ENCODE data around the gene DTX2. TPM values are rescaled to one million over a fixed set of nuclear protein-coding genes. Genes with fewer than 3 reads are reported as not detected.
A peak's percentile ranks its signal among the peaks of the same experiment; 100 is the strongest.
"Not testable (repeated sequence)": the region's sequence is repeated elsewhere in the genome, so short reads cannot be mapped to it uniquely, and the experiment has no call there.

Gene DTX2
- polyA plus RNA-seq (2013, experiment 1 of 2) = 12.6 TPM
- 12.4 TPM for polyA plus RNA-seq (2013, experiment 2 of 2)

- H4K91ac ChIP-seq (ENCODE audit: low read length); H2BK5ac ChIP-seq (ENCODE audit: low read depth, low read length, poor library complexity, severe bottlenecking); H2AFZ ChIP-seq (ENCODE audit: low read depth, low read length); H3K4ac ChIP-seq (ENCODE audit: low read depth in 1 of 2, low read length in 2 of 2); H3K4me2 ChIP-seq (ENCODE audit: low read length, poor library complexity, severe bottlenecking); H3K27ac ChIP-seq (ENCODE audit: low read length, poor library complexity, severe bottlenecking); H2AK5ac ChIP-seq (ENCODE audit: low read length, severe bottlenecking); H2BK120ac ChIP-seq (ENCODE audit: low read depth, low read length); H3K9me3 ChIP-seq (ENCODE audit: control insufficient read depth, low read length); H3K4me1 ChIP-seq (ENCODE audit: control insufficient read depth, insufficient read depth, low read depth, low read length); H4K8ac ChIP-seq (ENCODE audit: low read length); H3K14ac ChIP-seq (ENCODE audit: low read length in 2 of 2); H3K9ac ChIP-seq (ENCODE audit: low read length); H2BK12ac ChIP-seq (ENCODE audit: low read length in 2 of 2); H3K36me3 ChIP-seq (ENCODE audit: control insufficient read depth in 1 of 2, insufficient read depth in 2 of 2, low read depth in 1 of 2, low read length in 2 of 2); H3K23ac ChIP-seq (ENCODE audit: low read length in 2 of 2); H3K27me3 ChIP-seq (ENCODE audit: control insufficient read depth in 1 of 2, insufficient read depth in 1 of 2, low read length in 2 of 2); DNase-seq; H2BK15ac ChIP-seq (ENCODE audit: low read depth, poor library complexity, severe bottlenecking); H3K79me1 ChIP-seq (replicated peaks; ENCODE audit: low read length, poor library complexity, severe bottlenecking): not testable (repeated sequence)
- peak within 1 kb of the TSS in 1 of 2 experiments; percentile 69 for H3K4me3 ChIP-seq (ENCODE audit: insufficient read depth in 1 of 2, low read depth in 1 of 2, low read length in 2 of 2)
- no CpG with 5 or more reads among the region's 54 CpGs for WGBS
- peak within 1 kb of the TSS in 1 of 2 experiments; percentile 24 for H3K18ac ChIP-seq (ENCODE audit: low read depth in 1 of 2, low read length in 2 of 2)
Measured at GRCh38 chr7:76461464-76462101, at the start of gene DTX2. Gene DTX2, plus strand, starts transcription at chr7:76461709. Its CDS starts 18,801 bp downstream, at chr7:76480510.

- no peak overlapping the region for H3K14ac ChIP-seq (ENCODE audit: low read length in 2 of 2)
- H3K18ac ChIP-seq (ENCODE audit: low read depth in 1 of 2, low read length in 2 of 2) = no peak overlapping the region
- H2AFZ ChIP-seq (ENCODE audit: low read depth, low read length) = no peak overlapping the region
- 97% methylated on average over 4 of the region's 5 CpGs for whole genome bisulfite sequencing
- no peak overlapping the region for H3K4me2 ChIP-seq (ENCODE audit: low read length, poor library complexity, severe bottlenecking)
- H2BK120ac ChIP-seq (ENCODE audit: low read depth, low read length) = no peak overlapping the region
- H3K27me3 ChIP-seq (ENCODE audit: control insufficient read depth in 1 of 2, insufficient read depth in 1 of 2, low read length in 2 of 2) = peaks cover 0 to 12% of the 10 kb centered on the region in 2 experiments
- H3K36me3 ChIP-seq (ENCODE audit: control insufficient read depth in 1 of 2, insufficient read depth in 2 of 2, low read depth in 1 of 2, low read length in 2 of 2) = no peaks in the 10 kb centered on the region
- H3K9me3 ChIP-seq (ENCODE audit: control insufficient read depth, low read length) = no peaks in the 10 kb centered on the region
- H3K9ac ChIP-seq (ENCODE audit: low read length) = no peak overlapping the region
- H3K23ac ChIP-seq (ENCODE audit: low read length in 2 of 2) = no peak overlapping the region
- no peaks in the 10 kb centered on the region for H3K79me1 ChIP-seq (replicated peaks; ENCODE audit: low read length, poor library complexity, severe bottlenecking)
- no peak overlapping the region for H2BK5ac ChIP-seq (ENCODE audit: low read depth, low read length, poor library complexity, severe bottlenecking)
- no peak overlapping the region for H2AK5ac ChIP-seq (ENCODE audit: low read length, severe bottlenecking)
- no peak overlapping the region for H4K91ac ChIP-seq (ENCODE audit: low read length)
- no peak for DNase-seq
- no peak overlapping the region for H3K4me3 ChIP-seq (ENCODE audit: insufficient read depth in 1 of 2, low read depth in 1 of 2, low read length in 2 of 2)
- H3K27ac ChIP-seq (ENCODE audit: low read length, poor library complexity, severe bottlenecking) = no peak overlapping the region
- H3K4me1 ChIP-seq (ENCODE audit: control insufficient read depth, insufficient read depth, low read depth, low read length) = peaks cover 2% of the 10 kb centered on the region
- no peak overlapping the region for H4K8ac ChIP-seq (ENCODE audit: low read length)
- no peak overlapping the region for H2BK15ac ChIP-seq (ENCODE audit: low read depth, poor library complexity, severe bottlenecking)
- no peak overlapping the region for H3K4ac ChIP-seq (ENCODE audit: low read depth in 1 of 2, low read length in 2 of 2)
- no peak overlapping the region for H2BK12ac ChIP-seq (ENCODE audit: low read length in 2 of 2)
Measured at GRCh38 chr7:76412249-76412648, 49.3 kb upstream of the DTX2 start.

- H3K27ac ChIP-seq (ENCODE audit: low read length, poor library complexity, severe bottlenecking); H2AK5ac ChIP-seq (ENCODE audit: low read length, severe bottlenecking); H2BK120ac ChIP-seq (ENCODE audit: low read depth, low read length); H3K14ac ChIP-seq (ENCODE audit: low read length in 2 of 2); H3K9ac ChIP-seq (ENCODE audit: low read length); H4K8ac ChIP-seq (ENCODE audit: low read length); H3K4me2 ChIP-seq (ENCODE audit: low read length, poor library complexity, severe bottlenecking); H3K4me3 ChIP-seq (ENCODE audit: insufficient read depth in 1 of 2, low read depth in 1 of 2, low read length in 2 of 2); H3K4me1 ChIP-seq (ENCODE audit: control insufficient read depth, insufficient read depth, low read depth, low read length); H4K91ac ChIP-seq (ENCODE audit: low read length); H2AFZ ChIP-seq (ENCODE audit: low read depth, low read length); H3K23ac ChIP-seq (ENCODE audit: low read length in 2 of 2); H3K27me3 ChIP-seq (ENCODE audit: control insufficient read depth in 1 of 2, insufficient read depth in 1 of 2, low read length in 2 of 2); H3K4ac ChIP-seq (ENCODE audit: low read depth in 1 of 2, low read length in 2 of 2); H3K36me3 ChIP-seq (ENCODE audit: control insufficient read depth in 1 of 2, insufficient read depth in 2 of 2, low read depth in 1 of 2, low read length in 2 of 2); DNase-seq; H3K79me1 ChIP-seq (replicated peaks; ENCODE audit: low read length, poor library complexity, severe bottlenecking); H2BK15ac ChIP-seq (ENCODE audit: low read depth, poor library complexity, severe bottlenecking); H3K18ac ChIP-seq (ENCODE audit: low read depth in 1 of 2, low read length in 2 of 2); H3K9me3 ChIP-seq (ENCODE audit: control insufficient read depth, low read length); H2BK12ac ChIP-seq (ENCODE audit: low read length in 2 of 2); H2BK5ac ChIP-seq (ENCODE audit: low read depth, low read length, poor library complexity, severe bottlenecking): not testable (repeated sequence)
- 95% methylated on average over 10 of the region's 10 CpGs for WGBS
Measured at GRCh38 chr7:76417654-76418310, 43.7 kb upstream of the DTX2 start.

GRCh38 chr7:76421097-76421496 lies 40.4 kb upstream of the DTX2 start:
- H3K36me3 ChIP-seq (ENCODE audit: control insufficient read depth in 1 of 2, insufficient read depth in 2 of 2, low read depth in 1 of 2, low read length in 2 of 2); H3K9me3 ChIP-seq (ENCODE audit: control insufficient read depth, low read length); H3K79me1 ChIP-seq (replicated peaks; ENCODE audit: low read length, poor library complexity, severe bottlenecking); H3K27me3 ChIP-seq (ENCODE audit: control insufficient read depth in 1 of 2, insufficient read depth in 1 of 2, low read length in 2 of 2); H3K14ac ChIP-seq (ENCODE audit: low read length in 2 of 2); H2BK15ac ChIP-seq (ENCODE audit: low read depth, poor library complexity, severe bottlenecking); H2BK5ac ChIP-seq (ENCODE audit: low read depth, low read length, poor library complexity, severe bottlenecking); H2BK12ac ChIP-seq (ENCODE audit: low read length in 2 of 2); H3K4ac ChIP-seq (ENCODE audit: low read depth in 1 of 2, low read length in 2 of 2); H2AK5ac ChIP-seq (ENCODE audit: low read length, severe bottlenecking); H2BK120ac ChIP-seq (ENCODE audit: low read depth, low read length); H2AFZ ChIP-seq (ENCODE audit: low read depth, low read length); H3K4me3 ChIP-seq (ENCODE audit: insufficient read depth in 1 of 2, low read depth in 1 of 2, low read length in 2 of 2); H3K18ac ChIP-seq (ENCODE audit: low read depth in 1 of 2, low read length in 2 of 2); H3K4me2 ChIP-seq (ENCODE audit: low read length, poor library complexity, severe bottlenecking); H4K91ac ChIP-seq (ENCODE audit: low read length); H3K23ac ChIP-seq (ENCODE audit: low read length in 2 of 2); H4K8ac ChIP-seq (ENCODE audit: low read length): not testable (repeated sequence)
- peak overlapping the region; percentile 51 for H3K9ac ChIP-seq (ENCODE audit: low read length)
- 25% methylated on average over 5 of the region's 6 CpGs for WGBS
- DNase-seq = peak; percentile 91
- peaks cover 15% of the 10 kb centered on the region for H3K4me1 ChIP-seq (ENCODE audit: control insufficient read depth, insufficient read depth, low read depth, low read length)
- peak overlapping the region; percentile 69 for H3K27ac ChIP-seq (ENCODE audit: low read length, poor library complexity, severe bottlenecking)

Measured in mesenchymal stem cell (in vitro differentiated cells and primary cell).